HEK293 (cell line): Measurements from ENCODE around the gene MUS81.

Experiments used
- ZNF558 ChIP-seq: fragments of 450-650 bp; formaldehyde crosslinking; IDR thresholded peaks from 2 replicates; pipeline ENCODE4 v1.5.1; 2016; ENCODE audit warnings: missing biosample characterization, missing genetic modification characterization
- ZNF626 ChIP-seq: fragments of 450-650 bp; sonication (Bioruptor Pico); formaldehyde crosslinking; IDR thresholded peaks from 2 replicates; pipeline ENCODE4 v1.5.1; 2018; ENCODE audit warnings: missing biosample characterization, missing genetic modification characterization, inconsistent platforms
- TF ChIP-seq, protein P1 (sequence below): IDR thresholded peaks from 2 replicates; pipeline ENCODE4 v1.6.1; 2011; ENCODE audit warnings: mild to moderate bottlenecking, low read depth, low read length, borderline replicate concordance
- TF ChIP-seq, protein P2 (sequence below): fragments of 450-650 bp; formaldehyde crosslinking; IDR thresholded peaks from 2 replicates; pipeline ENCODE4 v1.5.1; 2016; ENCODE audit warnings: missing biosample characterization, missing genetic modification characterization

DNA sequence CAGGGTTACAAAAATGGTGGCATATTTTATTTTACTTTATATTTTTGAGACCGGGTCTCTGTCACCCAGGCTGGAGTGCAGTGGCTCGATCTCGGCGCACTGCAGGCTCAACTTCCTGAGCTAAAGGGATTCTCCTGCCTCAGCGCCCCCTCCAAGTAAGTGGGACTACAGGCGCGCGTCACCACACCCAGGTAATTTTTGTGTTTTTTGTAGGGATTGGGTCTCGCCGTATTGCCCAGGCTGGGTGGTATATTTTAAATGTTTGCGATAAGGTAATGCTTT lies 40.6 kb downstream of the MUS81 start:
- TF ChIP-seq, protein P1, sequence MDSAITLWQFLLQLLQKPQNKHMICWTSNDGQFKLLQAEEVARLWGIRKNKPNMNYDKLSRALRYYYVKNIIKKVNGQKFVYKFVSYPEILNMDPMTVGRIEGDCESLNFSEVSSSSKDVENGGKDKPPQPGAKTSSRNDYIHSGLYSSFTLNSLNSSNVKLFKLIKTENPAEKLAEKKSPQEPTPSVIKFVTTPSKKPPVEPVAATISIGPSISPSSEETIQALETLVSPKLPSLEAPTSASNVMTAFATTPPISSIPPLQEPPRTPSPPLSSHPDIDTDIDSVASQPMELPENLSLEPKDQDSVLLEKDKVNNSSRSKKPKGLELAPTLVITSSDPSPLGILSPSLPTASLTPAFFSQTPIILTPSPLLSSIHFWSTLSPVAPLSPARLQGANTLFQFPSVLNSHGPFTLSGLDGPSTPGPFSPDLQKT = no peak
- TF ChIP-seq, protein P2, sequence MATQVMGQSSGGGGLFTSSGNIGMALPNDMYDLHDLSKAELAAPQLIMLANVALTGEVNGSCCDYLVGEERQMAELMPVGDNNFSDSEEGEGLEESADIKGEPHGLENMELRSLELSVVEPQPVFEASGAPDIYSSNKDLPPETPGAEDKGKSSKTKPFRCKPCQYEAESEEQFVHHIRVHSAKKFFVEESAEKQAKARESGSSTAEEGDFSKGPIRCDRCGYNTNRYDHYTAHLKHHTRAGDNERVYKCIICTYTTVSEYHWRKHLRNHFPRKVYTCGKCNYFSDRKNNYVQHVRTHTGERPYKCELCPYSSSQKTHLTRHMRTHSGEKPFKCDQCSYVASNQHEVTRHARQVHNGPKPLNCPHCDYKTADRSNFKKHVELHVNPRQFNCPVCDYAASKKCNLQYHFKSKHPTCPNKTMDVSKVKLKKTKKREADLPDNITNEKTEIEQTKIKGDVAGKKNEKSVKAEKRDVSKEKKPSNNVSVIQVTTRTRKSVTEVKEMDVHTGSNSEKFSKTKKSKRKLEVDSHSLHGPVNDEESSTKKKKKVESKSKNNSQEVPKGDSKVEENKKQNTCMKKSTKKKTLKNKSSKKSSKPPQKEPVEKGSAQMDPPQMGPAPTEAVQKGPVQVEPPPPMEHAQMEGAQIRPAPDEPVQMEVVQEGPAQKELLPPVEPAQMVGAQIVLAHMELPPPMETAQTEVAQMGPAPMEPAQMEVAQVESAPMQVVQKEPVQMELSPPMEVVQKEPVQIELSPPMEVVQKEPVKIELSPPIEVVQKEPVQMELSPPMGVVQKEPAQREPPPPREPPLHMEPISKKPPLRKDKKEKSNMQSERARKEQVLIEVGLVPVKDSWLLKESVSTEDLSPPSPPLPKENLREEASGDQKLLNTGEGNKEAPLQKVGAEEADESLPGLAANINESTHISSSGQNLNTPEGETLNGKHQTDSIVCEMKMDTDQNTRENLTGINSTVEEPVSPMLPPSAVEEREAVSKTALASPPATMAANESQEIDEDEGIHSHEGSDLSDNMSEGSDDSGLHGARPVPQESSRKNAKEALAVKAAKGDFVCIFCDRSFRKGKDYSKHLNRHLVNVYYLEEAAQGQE = no peak
- TF ChIP-seq ZNF558 (tag by site-specific recombination) (no peak), ZNF626 (tag by site-specific recombination) (no peak)
